ENCODE results near the gene CDK5R1.

The CDK5R1 gene

DNA sequence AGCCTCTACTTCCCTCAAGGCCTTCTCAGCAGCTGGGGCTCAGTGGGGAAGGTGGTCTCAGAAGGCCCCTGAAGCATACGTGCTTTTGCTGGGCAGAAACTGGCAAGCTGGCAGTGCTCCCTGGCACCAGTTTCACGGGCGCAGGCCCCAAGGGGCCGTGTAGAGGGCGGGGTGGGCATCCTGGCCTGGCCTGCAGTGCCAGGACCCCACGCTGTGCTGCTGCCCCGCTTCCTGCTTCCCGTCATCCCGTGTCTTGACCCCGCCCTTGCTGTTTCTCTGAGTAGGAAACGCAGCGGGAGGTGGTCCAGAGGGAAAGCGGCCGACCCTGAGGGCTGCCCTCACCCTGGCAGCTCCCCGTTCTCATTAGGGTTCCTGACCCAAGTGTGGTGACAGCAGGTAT lies 6.8 kb downstream of the CDK5R1 start:
- DNase-seq (ENCODE audit: low read depth in 2 of 2): no peak

DNA sequence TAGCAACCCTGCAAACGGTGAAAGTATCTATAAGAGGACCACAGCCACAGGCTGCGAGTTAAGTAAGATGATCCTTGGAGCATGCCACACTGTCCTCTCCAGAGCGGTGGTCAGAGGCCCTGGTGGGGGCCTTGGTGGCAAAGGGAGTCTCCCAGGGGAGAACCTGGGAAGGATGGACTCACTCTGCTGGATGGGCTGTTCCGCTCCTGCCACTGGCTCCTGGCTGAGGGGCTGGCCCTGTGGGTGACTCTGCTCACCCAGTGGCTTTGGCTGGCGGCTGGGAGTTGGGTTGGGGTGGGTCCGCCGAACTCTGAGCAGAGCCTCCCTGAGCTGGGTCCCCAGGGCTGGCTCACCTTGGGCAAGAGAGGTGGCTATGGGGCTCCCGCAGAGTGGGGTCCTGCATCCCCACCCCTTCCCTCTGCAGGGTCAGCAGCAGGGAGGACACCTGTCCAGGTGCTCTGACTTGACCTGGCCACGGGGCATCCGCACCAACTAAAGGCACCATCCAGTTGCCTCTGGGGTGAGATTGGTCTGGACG lies 7.3 kb downstream of the CDK5R1 start:
- DNase-seq (ENCODE audit: low read depth in 2 of 2): no peak

DNA sequence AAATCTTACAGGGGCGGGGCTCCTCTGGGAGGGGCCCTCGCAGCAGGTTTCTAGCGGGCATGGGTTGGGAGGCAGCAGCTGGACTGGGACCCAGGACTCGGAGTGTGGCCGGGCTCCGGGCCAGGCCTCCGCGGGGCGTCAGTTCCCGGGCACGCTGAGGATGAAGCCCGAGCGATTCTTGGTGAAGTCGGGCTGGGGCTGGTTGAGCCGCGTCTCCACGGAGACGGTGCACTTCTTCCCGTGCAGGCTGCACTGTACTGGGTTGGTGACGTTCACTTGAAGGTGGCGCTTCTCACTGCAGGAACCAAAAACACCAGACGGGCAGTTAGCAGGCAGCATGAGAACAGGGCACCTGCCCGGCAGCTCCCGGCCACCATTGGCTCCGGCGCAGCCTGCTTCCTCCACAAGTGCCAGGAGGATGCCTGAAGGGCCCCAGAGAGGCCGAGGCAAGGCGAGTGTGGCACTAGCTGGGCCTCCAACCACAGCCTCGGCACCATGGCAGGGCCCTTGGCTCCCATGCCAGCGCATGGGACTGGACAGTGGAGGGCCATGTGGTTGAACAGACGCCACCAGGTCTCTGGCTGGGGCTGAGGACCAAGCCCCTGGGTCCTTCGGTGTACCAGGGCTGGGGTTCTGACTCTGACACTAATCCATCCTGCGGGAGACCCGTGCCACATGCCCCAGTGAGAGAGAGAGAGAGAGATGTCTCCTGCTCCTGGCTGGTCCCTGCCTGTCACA lies 8.0 kb downstream of the CDK5R1 start:
- DNase-seq (ENCODE audit: low read depth in 2 of 2): no peak

DNA sequence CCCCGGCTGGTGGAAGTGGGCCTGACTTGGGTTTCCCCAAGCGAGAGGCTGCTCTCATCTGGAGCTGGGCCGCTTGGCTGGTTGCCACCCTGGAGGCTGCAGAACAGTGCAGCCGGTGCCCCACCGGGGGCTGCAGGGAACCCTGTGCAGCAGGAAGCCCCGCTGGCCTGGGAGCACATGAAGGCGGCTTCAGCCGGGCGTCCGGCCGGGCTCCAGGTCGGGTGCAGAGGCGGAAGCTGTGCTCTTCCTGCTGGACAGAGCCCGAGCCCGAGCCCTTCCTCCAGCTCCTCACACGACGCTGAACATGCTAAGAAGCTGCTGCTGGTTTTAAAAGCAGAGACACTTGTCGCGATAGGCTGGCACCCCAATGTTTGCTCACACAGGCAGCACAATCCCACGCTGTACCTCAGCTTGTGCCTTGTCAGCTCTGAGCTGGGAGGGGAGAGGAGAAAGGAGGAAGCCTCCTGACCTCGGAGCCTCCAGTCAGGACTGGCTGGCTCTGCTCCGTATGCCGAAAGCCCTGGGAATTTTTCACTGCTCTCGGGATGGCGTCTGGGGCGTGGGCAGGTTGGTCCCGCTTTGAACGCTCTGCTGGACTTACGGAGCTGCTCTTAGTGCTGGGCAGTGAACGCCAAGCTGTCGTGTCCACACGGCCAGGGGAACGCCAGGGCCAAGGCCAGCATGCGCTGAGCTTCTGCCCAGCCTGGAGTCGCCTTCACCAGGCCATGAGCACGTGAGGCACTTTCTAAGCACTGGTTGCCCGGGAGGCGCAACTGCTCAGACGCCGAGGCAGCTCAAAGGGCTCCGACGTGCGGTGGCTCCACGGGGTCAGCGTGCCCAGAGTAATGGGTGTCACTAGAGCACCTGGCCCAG lies 8.8 kb downstream of the CDK5R1 start:
- DNase-seq (ENCODE audit: low read depth in 2 of 2): no peak

DNA sequence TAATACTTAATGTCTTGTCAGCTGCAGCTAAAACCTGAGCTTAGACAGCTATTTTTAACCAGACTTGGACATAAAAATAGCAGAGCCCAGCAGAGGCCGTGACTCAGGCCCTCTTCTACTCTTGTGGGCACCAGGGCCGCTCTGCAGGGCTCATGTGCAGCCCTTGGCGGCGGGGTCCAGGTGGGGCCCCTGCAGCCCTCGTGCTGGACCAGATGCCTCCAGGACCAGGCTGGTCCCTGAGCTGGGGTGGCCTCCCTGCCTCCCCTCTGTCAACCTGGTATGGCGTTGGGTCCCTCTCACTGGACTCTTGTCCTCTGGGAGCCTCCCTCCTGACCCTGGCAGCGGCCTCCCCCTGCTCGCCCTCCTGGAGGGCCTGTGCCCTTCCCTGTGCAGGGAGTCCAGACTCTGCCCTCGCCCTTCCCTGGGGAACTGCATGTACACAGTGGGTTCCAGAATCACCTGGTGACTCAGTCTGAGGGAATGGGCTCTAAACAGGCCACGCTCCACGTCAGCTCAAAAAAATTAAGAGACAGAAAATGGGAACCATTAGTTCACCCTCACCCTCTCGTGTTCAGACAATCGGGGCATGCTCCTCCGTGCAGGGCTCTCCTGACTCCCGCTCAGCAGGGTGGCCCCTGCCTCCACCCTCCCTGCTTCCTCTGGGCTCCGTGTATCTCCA lies 9.7 kb downstream of the CDK5R1 start:
- no peak for DNase-seq (ENCODE audit: low read depth in 2 of 2)

DNA sequence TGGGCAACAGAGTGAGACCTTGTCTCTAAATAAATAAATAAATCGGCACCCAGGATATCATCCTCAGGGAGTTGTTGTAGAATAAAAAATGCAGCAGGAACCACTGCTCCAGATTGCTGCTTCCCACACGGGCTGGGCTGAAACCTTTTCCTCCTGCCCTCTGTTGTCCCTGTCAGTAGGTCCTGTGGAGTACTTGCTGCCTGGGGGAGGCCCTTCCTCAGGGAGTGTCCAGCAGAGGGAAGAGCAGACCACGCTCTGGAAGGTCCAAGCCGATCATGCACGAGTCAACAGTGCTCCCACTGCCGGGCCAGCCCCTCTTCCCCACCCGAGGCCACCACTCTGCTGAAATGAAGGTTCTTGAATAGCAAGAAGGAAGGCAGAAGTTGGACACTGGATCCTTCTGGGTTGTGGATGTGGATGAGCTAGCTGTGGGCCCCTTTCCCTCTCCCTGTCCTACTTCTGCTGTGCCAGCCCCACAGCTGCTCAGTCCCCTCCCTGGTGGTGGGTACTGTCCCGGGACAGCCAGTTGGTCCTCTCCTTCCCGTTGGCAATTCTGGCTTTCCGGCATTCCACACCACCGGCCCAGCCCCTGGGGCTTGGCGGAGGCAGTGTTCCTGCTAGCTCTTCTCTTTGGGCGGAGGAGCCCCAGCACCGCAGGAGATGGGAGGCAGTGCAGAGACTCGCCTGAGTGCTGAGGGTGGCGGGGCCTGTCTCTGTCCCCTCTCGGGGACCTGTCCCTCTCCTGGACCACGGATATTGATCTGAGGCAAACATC lies 10.8 kb downstream of the CDK5R1 start:
- no peak for DNase-seq (ENCODE audit: low read depth in 2 of 2)

DNA sequence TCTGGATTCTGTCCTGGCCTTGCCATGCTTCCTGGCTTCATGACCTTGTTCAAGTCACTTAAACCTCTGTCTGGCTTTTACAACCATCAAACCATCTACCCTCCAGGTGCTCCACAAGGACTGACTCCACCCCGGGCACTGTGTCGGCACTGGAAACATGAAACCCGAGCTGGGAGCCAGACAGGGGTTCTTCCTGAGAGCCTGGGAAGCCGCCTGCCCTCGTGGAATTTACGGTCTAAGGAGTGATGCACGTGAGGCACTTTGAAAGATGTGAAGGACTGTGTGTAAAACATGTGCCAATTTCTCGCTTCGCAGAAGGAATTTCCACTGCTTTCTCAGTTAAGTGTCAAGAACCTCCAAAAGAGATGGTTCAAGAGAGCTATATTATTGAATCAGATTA lies 11.6 kb downstream of the CDK5R1 start:
- no peak for DNase-seq (ENCODE audit: low read depth in 2 of 2)

DNA sequence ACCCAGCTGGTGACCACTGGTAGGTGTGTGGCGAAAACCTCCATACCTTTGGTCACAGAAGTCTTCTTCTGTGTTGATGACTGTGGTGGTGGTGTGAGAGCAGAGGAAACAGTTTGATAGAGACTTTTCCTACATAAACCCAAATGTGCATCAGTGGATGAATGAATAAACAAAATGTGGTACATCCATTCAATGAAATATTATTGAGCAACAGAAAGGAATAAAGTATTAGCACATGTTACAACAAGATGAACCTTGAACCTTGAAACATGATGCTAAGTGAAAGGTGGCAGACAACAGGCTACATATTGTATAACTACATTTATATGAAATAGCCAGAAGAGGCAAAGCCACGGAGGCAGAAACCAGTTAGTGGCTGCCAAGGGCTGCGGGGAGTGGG lies 15.2 kb downstream of the CDK5R1 start:
- no peak for DNase-seq (ENCODE audit: low read depth in 2 of 2)

DNA sequence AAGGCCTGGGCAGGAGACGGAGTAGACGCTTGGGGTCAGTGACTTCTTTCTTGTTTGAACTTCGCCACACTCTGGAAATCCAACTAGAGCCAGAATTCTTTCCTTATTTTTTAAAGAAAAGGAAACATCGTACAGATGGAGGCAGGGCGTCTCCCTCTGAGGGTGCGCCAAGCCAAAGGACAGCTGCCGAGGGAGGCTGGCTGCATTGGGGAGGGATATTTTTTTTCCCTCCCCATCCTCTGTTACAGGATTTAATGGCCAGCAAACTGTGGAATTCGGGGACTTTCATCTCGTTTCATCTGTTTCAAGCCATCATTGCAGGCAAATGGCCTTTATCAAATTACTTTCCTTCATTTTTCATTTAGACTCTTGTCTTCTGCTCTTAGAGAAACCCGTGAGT lies 15.9 kb downstream of the CDK5R1 start:
- DNase-seq (ENCODE audit: low read depth in 2 of 2): no peak

DNA sequence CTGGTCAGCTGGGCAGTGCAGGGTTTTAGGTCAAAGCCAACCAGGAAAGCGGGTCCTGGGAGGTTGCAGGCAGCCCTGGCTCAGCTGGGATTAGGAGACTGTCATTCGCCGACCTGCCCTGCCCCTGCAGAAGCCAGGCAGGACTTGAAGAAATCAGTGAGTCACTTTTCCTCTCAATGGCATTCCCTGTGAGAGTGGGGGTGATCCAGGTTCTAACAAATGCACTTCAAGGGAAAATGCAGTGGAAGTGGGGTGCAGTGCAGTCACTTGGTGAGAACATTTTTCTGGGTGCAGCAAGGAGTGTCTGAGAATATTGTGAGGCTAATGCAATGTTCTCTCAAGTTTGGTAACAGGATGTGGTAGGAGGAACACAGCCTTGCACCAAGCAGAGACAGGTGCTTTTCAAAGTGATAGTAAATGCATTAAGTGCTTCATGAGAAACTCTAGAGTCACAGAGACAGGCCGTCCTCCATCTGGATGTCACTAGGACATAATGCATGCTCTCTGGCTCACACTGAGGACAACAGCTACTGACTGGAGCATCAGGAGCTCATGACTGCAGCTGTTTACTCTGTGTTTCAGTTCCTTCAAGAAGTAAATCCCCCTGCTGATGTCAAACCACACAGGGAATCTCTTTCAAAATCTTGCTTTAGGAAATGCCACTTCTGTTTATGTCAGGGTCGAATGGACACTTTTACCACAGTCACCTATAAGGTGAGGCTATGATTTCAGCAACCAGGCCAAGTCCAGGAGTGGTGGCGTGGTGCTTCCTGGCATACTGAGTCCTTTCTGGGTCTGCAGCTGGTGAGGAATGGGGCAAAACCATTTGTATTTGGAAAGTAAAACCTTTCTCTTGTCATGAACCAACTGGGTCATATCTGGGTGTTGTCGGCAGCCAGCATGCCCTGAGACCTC lies 16.7 kb downstream of the CDK5R1 start:
- no peak for DNase-seq (ENCODE audit: low read depth in 2 of 2)

DNA sequence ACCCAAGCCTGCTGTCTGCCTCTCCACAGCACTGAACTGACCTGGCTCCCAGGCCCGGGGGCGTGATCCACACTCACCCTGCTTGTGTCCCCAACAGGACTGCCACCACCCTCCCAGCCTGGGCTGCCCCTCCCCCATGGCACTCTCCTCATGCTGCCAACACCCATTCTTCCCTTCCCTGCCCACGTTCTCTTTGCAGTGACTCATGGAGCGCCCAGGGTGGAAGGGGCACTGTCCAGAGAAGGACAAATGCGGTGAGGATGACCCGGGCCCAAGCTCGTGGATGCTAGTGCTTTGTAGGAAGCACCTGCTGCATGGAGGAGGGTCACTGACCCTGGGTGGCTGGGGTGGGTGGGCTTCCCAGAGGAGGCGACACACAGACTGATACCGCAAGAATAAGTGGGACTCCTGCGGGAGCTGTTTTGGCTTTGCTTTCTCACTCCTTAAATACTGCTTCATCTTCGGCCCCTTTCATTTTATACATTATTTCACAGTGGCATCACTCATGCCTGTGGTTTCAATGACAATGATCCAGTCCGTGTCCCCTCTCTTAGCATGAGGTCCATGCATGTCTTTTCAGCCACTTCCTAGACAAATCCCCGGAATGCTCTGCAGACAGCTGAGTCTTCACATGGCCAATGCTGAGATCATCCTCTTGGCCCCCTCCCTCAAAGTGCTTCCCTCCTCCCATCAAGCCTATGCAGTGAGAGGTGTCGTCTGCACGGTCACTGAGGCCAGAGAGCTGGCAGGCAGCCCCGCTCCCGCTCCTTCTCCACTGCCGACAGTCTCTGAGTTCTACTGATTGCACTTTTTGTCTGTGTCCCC lies 17.6 kb downstream of the CDK5R1 start:
- DNase-seq (ENCODE audit: low read depth in 2 of 2): no peak

DNA sequence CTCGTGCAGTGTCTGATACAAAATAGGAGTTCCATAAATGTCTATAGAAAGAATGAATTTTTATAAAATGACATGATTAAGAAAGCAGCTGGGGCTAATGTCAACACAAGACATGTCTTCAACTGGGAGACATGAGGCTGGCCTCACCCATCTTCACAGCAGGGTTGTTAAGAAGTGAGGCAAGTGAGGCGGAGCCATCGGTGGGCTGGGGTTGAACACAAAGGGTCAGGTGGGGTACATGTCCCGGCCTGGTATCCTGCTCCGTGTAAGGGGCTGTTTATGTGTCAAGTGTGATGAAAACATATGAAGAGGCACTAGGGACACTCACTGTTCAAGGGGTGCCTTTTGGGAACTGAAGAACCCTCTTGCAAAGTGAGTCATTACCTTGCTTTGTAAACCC lies 22.1 kb downstream of the CDK5R1 start:
- DNase-seq (ENCODE audit: low read depth in 2 of 2): no peak

DNA sequence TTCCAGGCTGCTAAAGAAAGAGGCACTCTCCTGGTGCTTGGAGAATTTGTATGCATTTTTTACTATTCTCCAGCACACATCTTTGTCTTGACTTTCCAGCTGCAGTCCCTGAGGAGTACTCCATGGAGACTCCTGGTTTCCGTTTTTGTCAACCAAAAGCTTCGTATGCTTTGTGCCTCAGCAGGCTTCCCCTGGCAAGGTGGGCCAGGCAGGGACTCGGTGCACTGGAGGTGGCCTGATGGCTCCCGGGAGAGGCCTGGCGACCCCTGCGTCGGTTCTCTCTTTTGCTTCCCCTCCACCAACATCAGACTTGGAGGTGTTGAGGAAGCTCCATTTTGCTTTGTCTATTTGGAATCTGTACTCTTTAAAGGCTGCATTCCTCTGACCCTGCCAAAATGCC lies 23.7 kb downstream of the CDK5R1 start:
- no peak for DNase-seq (ENCODE audit: low read depth in 2 of 2)

DNA sequence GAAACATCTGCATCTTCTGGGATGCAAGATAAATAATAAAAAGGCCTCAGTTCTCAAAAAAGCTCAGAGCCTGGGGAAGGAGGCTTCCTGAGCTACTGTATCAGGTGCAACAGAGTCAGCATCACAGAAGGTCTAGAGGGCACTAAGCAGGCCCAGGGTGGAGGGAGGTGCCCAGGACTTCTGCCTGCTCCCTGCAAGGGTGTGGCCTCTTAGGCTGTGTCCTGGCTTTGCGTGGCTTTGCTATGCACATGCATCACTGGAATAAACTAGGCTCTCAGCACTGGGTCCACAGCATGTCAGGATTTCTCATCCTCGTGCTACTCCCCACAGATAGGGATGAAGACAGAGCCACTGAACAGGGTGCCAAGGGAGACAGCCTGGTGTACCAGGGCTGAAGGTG lies 25.5 kb downstream of the CDK5R1 start:
- no peak for DNase-seq (ENCODE audit: low read depth in 2 of 2)

DNA sequence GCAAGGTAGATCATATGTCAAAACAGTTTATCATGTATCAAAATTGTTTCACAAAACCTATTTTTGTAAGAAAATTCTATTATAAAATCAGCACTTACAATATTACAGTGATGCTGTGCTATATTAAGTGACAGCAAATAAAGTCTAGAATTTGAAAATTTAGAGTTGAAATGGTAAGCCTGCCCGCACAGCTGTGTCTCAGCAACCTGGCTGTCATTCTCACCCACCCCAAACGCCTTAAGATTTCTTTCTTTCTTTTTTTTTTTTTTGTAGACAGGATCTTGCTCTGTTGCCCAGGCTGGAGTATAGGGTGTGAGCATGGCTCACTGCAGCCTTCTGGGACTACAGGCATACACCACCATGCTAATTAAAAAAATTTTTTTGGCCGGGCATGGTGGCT lies 26.8 kb downstream of the CDK5R1 start:
- no peak for DNase-seq (ENCODE audit: low read depth in 2 of 2)

DNA sequence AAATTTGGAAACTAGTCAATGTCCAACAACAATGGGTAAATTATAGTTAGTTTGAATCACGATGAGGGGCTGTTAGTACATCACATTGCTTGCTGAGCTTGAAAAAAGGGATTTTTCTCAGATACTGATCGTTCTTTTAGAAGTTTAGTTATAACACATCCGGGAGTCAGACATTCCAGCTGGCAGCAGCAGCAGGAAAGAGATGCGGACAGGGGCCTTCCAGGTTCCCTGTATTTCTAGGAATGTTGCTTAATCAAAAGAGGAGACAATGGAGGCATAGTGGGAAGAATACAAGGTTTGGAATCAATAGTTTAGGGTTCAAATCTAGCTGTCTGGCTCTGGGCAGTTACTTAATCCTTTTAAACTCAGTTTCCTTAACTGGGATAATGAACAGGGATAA lies 27.8 kb downstream of the CDK5R1 start:
- no peak for DNase-seq (ENCODE audit: low read depth in 2 of 2)

DNA sequence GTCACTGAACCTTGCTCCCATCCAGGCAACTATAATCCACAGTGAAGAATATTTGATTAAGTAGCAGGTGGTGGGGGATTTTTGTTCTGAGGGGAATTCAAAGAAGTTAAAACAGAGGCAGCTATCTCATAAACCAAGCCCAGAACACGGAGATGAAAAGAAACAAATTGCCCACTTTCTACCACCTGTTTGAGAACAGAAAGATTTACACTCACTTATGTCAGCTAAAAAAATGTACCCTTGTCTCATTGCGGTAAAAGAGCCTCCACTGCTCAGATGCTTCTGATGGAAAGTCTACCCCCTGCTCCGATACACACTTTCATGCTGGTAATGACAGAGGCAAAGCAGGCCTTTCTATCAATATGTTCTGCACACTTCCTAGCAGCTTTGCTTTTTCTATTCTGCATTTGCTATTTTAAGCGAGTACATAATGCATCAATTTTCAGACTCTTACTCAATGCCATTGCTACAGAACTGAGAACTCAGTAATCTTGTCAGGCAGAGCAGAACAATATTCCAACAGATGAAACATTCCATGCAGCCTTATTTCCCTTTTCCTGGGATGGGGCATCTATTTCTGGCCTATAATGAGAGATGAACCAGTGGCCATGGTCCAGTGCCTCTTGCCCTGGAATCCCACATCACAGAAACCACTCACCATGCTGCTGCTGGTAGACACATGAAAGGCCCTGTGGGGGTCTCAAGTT lies 29.0 kb downstream of the CDK5R1 start:
- DNase-seq (ENCODE audit: low read depth in 2 of 2): no peak

DNA sequence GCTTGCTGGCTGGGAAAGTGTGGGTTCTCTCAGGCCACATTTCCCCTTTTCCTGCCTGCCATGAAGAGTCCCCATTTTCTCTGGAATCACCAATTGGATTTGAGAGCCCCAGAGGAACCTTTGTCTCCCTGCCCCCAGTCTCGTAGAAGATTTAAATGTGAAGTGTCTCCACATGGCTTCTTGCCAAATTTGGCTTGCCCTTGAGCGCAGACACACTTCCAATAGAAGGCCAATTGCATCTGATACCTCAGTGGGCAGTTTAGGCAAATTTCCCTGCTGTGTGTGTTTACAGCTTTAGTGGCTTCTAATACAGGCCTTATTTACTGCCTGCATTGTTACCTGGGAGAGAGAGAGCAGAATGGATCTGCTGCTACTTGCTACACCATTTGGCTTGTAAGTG lies 29.7 kb downstream of the CDK5R1 start:
- no peak for DNase-seq (ENCODE audit: low read depth in 2 of 2)
